Cardiac muscle cell (in vitro differentiated cells and primary cell): ENCODE measurements around the gene PLXNA1. TPM values are rescaled to one million over a fixed set of nuclear protein-coding genes. Genes with fewer than 3 reads are reported as not detected.

ENCODE experiments used
- DNase-seq, 2 donors: peaks; one replicate each; pipeline versions ENCODE4 v3.0.0 to v3.0.0-alpha.2; 2010 to 2017; ENCODE audit warnings: low read depth in 1 of 2, low spot score in 1 of 2
- H3K27ac ChIP-seq: fragments of 200-600 bp; sonication (generic); 2 replicates; pipeline ENCODE4 v1.5.1; 2016
- H3K27me3 ChIP-seq: fragments of 200-600 bp; sonication (generic); 2 replicates; pipeline ENCODE4 v1.6.0; 2016; ENCODE audit warnings: control low read depth
- H3K36me3 ChIP-seq: fragments of 200-600 bp; sonication (generic); 2 replicates; pipeline ENCODE4 v1.5.1; 2016; ENCODE audit warnings: control low read depth
- H3K4me1 ChIP-seq: fragments of 200-600 bp; sonication (generic); 2 replicates; pipeline ENCODE4 v1.8.1; 2017; ENCODE audit warnings: low read depth, mild to moderate bottlenecking, mixed run types
- H3K4me3 ChIP-seq: fragments of 200-600 bp; sonication (generic); 2 replicates; pipeline ENCODE4 v1.5.1; 2016; ENCODE audit warnings: mild to moderate bottlenecking
- H3K9me3 ChIP-seq: fragments of 200-600 bp; sonication (generic); 2 replicates; pipeline ENCODE4 v1.5.1; 2017; ENCODE audit warnings: low read depth, mild to moderate bottlenecking, control low read depth
- CTCF ChIP-seq: IDR thresholded peaks from 2 replicates; pipeline ENCODE4 v1.5.1; 2012; ENCODE audit warnings: low read depth, mild to moderate bottlenecking, low read length
- polyA plus RNA-seq: library from polyadenylated mRNA; unstranded; fragments of >200 nt; fragmentation: Nextera tagmentation; extraction: Ambion mirVana; gene quantifications from 2 replicates; pipeline ENCODE4 v1.2.1, GENCODE V29; 2016
- total RNA-seq: library from RNA; depleted of rRNA; stranded (reverse); fragments of >200 nt; gene quantifications from 2 replicates; pipeline ENCODE4 v1.2.3, GENCODE V29; 2016

Gene PLXNA1
- total and polyA plus RNA-seq, 2 experiments from 2014 or later = 19.5 to 71.0 TPM

- Histone ChIP-seq H3K4me1 (peaks cover 13% of the 10 kb centered on the region), H3K27me3 (no peaks in the 10 kb centered on the region), H3K36me3 (peaks cover 4% of the 10 kb centered on the region), H3K4me3 (no peak overlapping the region), H3K9me3 (no peaks in the 10 kb centered on the region), H3K27ac (peak overlapping the region; percentile 59)
- DNase-seq = no peak
- no peak for TF ChIP-seq CTCF
These were observed 8.0 kb downstream of the PLXNA1 start for GRCh38 chr3:126990890-126991289.

GRCh38 chr3:126991366-126992200 is 8.7 kb downstream of the PLXNA1 start:
- Histone ChIP-seq H3K9me3 (no peaks in the 10 kb centered on the region), H3K4me3 (no peak overlapping the region), H3K27ac (peak overlapping the region; percentile 59), H3K4me1 (peaks cover 13% of the 10 kb centered on the region), H3K36me3 (peaks cover 4% of the 10 kb centered on the region), H3K27me3 (no peaks in the 10 kb centered on the region)
- TF ChIP-seq CTCF = no peak
- DNase-seq = peak in 1 of 2 donors; percentile 48

- peak overlapping the region; percentile 59 for H3K27ac ChIP-seq
- H3K27me3 ChIP-seq = no peaks in the 10 kb centered on the region
- peaks cover 4% of the 10 kb centered on the region for H3K36me3 ChIP-seq
- no peak overlapping the region for H3K4me3 ChIP-seq
- no peaks in the 10 kb centered on the region for H3K9me3 ChIP-seq
- no peak for TF ChIP-seq CTCF
- no peak for DNase-seq
- peaks cover 13% of the 10 kb centered on the region for H3K4me1 ChIP-seq
These were observed 9.3 kb downstream of the PLXNA1 start for GRCh38 chr3:126992216-126992615.

- H3K27ac ChIP-seq = no peak overlapping the region
- peaks cover 13% of the 10 kb centered on the region for H3K4me1 ChIP-seq
- H3K36me3 ChIP-seq = peaks cover 4% of the 10 kb centered on the region
- H3K27me3 ChIP-seq = no peaks in the 10 kb centered on the region
- H3K9me3 ChIP-seq = no peaks in the 10 kb centered on the region
- DNase-seq = no peak
- TF ChIP-seq CTCF = no peak
- H3K4me3 ChIP-seq = no peak overlapping the region
These were observed 9.9 kb downstream of the PLXNA1 start for GRCh38 chr3:126992776-126993175.

- DNase-seq = no peak
- no peak for TF ChIP-seq CTCF
- Histone ChIP-seq H3K27me3 (no peaks in the 10 kb centered on the region), H3K9me3 (no peaks in the 10 kb centered on the region), H3K36me3 (peaks cover 4% of the 10 kb centered on the region), H3K4me3 (no peak overlapping the region), H3K4me1 (peaks cover 13% of the 10 kb centered on the region), H3K27ac (no peak overlapping the region)
These were observed 10.5 kb downstream of the PLXNA1 start for GRCh38 chr3:126993436-126993835.
